ENCODE data around the gene YOD1. TPM values are rescaled to one million over a fixed set of nuclear protein-coding genes. Genes with fewer than 3 reads are reported as not detected.

Gene YOD1
- total RNA-seq, 6 donors from 2014 or later: 6.0 to 24.4 (median 9.4) TPM

GRCh38 chr1:207003210-207003609 lies 47.8 kb downstream of the YOD1 start:
- Histone ChIP-seq H3K27ac (peak overlapping the region; percentile 57 to 87 (median 64)), H3K9me3 (no peaks in the 10 kb centered on the region), H3K27me3 (no peaks in the 10 kb centered on the region), H3K36me3 (no peaks in the 10 kb centered on the region), H3K4me1 (peaks cover 0 to 51% (median 17%) of the 10 kb centered on the region in 4 donors), H3K4me3 (no peak overlapping the region)
- WGBS, 2 donors: 77 to 79% methylated on average over 4 of the region's 4 CpGs
- DNase-seq (no peak), ATAC-seq (ENCODE audit: low FRiP score in 2 of 2) (no peak)
- no peak for TF ChIP-seq EP300 (IDR thresholded peaks at IDR 0.05)
- TF ChIP-seq POLR2A (IDR thresholded peaks at IDR 0.05): peak in 1 of 4 donors; percentile 5
- no peak for TF ChIP-seq CTCF (IDR thresholded peaks at IDR 0.05)

DNA sequence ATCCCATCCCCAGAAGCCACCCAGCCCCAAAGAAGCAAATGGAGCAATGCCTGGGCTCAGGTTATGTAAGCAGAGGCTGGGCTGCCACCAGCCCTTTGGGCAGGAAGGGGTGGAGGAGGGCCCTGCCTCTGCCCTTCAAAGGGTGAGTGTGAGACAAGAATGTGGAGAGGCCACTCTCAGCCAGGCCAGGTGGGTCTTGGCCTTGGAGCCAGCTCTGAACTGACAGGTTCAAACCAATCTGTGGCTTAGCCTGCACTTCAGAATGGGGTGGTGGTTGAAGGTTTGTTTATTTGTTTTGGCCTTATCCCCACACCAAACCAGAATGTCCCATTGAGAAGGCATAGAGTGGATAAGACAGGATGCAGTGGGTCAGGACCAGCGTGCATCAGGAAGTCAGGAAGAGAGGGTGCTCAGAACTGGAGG lies 48.3 kb downstream of the YOD1 start:
- peaks cover 0 to 49% (median 17%) of the 10 kb centered on the region in 4 donors for H3K4me1 ChIP-seq
- DNase-seq (peak in 1 of 2 donors; percentile 92), ATAC-seq (ENCODE audit: low FRiP score in 2 of 2) (peak; percentile 64 to 95)
- no peak for TF ChIP-seq CTCF (IDR thresholded peaks at IDR 0.05)
- peak in 1 of 4 donors; percentile 46 for TF ChIP-seq POLR2A (IDR thresholded peaks at IDR 0.05)
- TF ChIP-seq EP300 (IDR thresholded peaks at IDR 0.05): peak; percentile 0 to 88 (median 68)
- peak; percentile 76 to 82 for TF ChIP-seq POLR2AphosphoS5 (IDR thresholded peaks at IDR 0.05)
- H3K27ac ChIP-seq: peak overlapping the region; percentile 36 to 87 (median 60)
- H3K36me3 ChIP-seq: no peaks in the 10 kb centered on the region
- H3K27me3 ChIP-seq: no peaks in the 10 kb centered on the region
- H3K4me3 ChIP-seq: no peak overlapping the region
- no peaks in the 10 kb centered on the region for H3K9me3 ChIP-seq
- 23 to 39% methylated on average over 1 of the region's 1 CpG for WGBS, 2 donors

DNA sequence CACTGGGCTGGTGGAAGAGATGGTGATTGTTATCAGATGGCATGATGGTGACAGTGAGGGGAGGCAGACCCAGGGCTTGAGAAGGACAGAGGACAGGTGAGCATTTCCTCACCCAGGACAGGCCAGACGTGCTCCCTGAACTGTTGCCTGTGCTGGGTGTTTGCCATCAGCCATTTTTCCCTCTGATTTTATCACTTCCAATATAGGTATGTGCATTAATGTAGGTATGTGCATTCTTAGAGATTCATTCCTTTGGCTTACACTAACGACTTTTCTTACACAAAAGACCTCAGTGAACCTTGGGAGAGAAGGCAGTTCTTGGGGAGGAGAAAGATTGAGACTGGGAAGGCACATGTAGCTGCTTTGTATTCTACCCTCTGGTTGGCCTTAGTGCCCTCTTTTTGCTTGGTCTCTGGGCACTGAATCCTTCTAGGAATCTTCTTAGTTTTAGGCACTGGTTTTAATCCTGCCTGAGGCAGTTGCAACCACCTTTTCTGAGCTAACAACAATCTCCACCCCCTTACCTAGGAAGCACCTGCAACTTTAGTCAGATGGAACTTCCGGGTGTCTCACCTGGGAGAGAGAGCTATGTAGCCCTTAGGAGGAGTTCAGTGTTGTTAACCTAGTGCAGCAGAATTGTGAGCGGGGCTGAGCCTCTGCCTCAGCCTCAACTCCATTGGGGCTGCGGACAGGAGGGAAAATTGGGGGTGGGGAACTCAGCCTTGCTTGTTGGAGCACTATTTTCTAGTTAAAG lies 49.3 kb downstream of the YOD1 start:
- no peaks in the 10 kb centered on the region for H3K36me3 ChIP-seq
- H3K27ac ChIP-seq: peak overlapping the region; percentile 36 to 67 (median 60)
- no peaks in the 10 kb centered on the region for H3K27me3 ChIP-seq
- no peak overlapping the region for H3K4me3 ChIP-seq
- no peaks in the 10 kb centered on the region for H3K9me3 ChIP-seq
- no peak for ATAC-seq (ENCODE audit: low FRiP score in 2 of 2)
- TF ChIP-seq CTCF (IDR thresholded peaks at IDR 0.05): no peak
- TF ChIP-seq POLR2A (IDR thresholded peaks at IDR 0.05): no peak
- no peak for TF ChIP-seq EP300 (IDR thresholded peaks at IDR 0.05)
- no peak for TF ChIP-seq POLR2AphosphoS5 (IDR thresholded peaks at IDR 0.05)
- no peak for DNase-seq
- peaks cover 0 to 40% (median 12%) of the 10 kb centered on the region in 4 donors for H3K4me1 ChIP-seq
- 74% methylated on average over 5 of the region's 5 CpGs for WGBS, 2 donors

DNA sequence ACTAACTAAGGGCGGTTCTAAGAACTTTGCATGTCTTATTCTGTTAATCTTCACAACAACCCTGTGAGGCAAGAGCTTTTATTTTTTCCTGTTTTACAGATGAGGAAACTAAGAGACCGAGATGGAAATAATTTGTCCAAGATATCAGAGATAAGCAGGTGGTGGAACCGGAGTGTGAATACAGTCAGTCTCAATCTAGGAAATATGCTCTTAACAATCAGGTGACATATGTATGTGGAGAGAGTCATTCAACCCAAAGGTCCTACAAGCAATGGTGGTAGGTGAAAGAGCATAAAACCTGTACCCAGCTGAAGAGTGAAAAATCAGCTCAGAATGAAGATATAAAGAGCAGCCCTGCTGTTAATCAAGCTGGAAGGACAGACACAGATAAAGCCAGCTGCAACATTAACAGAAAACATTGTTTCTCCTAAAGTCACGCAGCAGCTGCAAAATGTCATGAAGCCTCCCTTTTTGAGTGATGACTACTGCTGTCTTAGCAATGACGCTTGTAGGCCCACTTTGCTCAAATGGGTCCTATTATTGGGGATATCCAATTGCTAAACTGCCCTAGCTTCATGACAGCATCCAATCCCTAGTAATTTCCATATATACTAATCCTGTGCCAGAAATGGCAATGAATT lies 50.2 kb downstream of the YOD1 start:
- Histone ChIP-seq H3K4me3 (no peak overlapping the region), H3K9me3 (no peaks in the 10 kb centered on the region), H3K27me3 (no peaks in the 10 kb centered on the region), H3K4me1 (peaks cover 0 to 37% (median 12%) of the 10 kb centered on the region in 4 donors), H3K36me3 (no peaks in the 10 kb centered on the region), H3K27ac (peak overlapping the region in 1 of 4 donors; percentile 67)
- WGBS, 2 donors: 51 to 64% methylated on average over 5 of the region's 5 CpGs
- no peak for ATAC-seq (ENCODE audit: low FRiP score in 2 of 2)
- TF ChIP-seq EP300 (IDR thresholded peaks at IDR 0.05) (no peak), POLR2AphosphoS5 (IDR thresholded peaks at IDR 0.05) (no peak), POLR2A (IDR thresholded peaks at IDR 0.05) (no peak), CTCF (IDR thresholded peaks at IDR 0.05) (no peak)
- DNase-seq: no peak

Data from upper lobe of left lung (tissue), 6 donors.